22Rv1 (cell line): ENCODE results near the gene NOP16.

Experiments
- ZFX ChIP-seq: fragments of 450-650 bp; IDR thresholded peaks from 2 replicates; pipeline ENCODE4 v1.6.1; 2017; ENCODE audit warnings: antibody characterized with exemption, borderline replicate concordance
- TF ChIP-seq, protein P1 (sequence below): fragments of 450-650 bp; IDR thresholded peaks from 2 replicates; pipeline ENCODE4 v1.5.1; 2017; ENCODE audit warnings: mild to moderate bottlenecking

DNA sequence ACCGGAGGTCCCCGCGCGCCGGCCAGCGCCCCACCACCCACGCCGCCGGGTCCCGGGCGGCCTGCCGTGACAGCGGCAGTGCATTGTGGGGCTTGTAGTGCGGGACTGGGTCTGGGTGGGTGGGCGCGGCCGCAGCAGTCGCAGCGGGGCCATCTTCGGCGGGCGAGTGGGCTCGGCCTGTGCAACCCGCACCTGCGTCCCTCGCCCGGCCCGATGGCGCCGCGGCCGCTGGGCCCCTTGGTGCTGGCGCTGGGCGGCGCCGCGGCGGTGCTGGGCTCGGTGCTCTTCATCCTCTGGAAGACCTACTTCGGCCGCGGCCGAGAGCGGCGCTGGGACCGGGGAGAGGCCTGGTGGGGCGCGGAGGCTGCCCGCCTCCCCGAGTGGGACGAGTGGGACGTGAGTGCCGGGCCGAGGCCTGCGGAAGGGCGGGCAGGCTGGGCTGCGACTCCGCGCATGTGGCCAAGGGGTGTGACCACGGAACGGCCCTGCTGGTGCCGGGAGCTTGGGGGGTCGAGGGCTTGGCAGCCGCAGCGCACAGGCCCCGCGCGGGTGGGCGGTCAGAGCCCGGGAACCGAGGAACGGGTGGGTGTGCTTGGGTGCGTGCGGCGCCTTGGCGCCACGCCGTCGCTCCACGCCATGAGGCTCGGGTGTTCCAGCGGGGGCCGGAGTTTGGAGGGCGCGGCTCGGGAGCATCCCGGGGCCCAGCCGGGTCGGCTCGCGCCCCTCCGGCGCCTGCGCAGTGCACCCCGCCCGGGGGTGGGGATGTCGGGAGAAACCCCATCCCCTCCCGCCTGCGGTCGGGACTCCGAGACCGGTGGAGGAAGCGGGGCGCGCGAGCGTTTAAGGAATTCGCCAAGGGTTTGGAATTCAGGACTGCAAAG lies 22.8 kb downstream of the NOP16 start, which contains the start of gene ARL10:
- TF ChIP-seq, protein P1, sequence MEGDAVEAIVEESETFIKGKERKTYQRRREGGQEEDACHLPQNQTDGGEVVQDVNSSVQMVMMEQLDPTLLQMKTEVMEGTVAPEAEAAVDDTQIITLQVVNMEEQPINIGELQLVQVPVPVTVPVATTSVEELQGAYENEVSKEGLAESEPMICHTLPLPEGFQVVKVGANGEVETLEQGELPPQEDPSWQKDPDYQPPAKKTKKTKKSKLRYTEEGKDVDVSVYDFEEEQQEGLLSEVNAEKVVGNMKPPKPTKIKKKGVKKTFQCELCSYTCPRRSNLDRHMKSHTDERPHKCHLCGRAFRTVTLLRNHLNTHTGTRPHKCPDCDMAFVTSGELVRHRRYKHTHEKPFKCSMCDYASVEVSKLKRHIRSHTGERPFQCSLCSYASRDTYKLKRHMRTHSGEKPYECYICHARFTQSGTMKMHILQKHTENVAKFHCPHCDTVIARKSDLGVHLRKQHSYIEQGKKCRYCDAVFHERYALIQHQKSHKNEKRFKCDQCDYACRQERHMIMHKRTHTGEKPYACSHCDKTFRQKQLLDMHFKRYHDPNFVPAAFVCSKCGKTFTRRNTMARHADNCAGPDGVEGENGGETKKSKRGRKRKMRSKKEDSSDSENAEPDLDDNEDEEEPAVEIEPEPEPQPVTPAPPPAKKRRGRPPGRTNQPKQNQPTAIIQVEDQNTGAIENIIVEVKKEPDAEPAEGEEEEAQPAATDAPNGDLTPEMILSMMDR = no peak
- TF ChIP-seq ZFX = no peak
